GM23338 (cell line): ENCODE results near the gene CDON. TPM values are rescaled to one million over a fixed set of nuclear protein-coding genes. Genes with fewer than 3 reads are reported as not detected.
A peak's percentile ranks its signal among the peaks of the same experiment; 100 is the strongest.

Experiments
- ATAC-seq: fragments of 200-7000 bp; cut with Tn5 transposase; 3 replicates; pipeline ENCODE4 v1.9.1; 2020
- DNase-seq: peaks from one replicate; pipeline ENCODE4 v3.0.0-alpha.2; 2015; ENCODE audit warnings: low spot score
- H2AFZ ChIP-seq: fragments of 200-600 bp; sonication (generic); 2 replicates; pipeline ENCODE4 v1.8.0; 2016; ENCODE audit warnings: antibody characterized with exemption, mild to moderate bottlenecking, moderate library complexity
- H3F3A ChIP-seq: fragments of 200-600 bp; sonication (generic); replicated peaks from 2 replicates; pipeline ENCODE4 v1.8.0; 2017; ENCODE audit warnings: antibody characterized with exemption, mixed run types, low read depth
- H3K27ac ChIP-seq: fragments of 200-600 bp; sonication (generic); 2 replicates; pipeline ENCODE4 v1.6.1; 2016; ENCODE audit warnings: low read depth
- H3K27me3 ChIP-seq: fragments of 200-600 bp; sonication (generic); 2 replicates; pipeline ENCODE4 v1.8.0; 2016; ENCODE audit warnings: mild to moderate bottlenecking, mixed run types, moderate library complexity; ENCODE audit not compliant: insufficient read depth
- H3K36me3 ChIP-seq: fragments of 200-600 bp; sonication (generic); 2 replicates; pipeline ENCODE4 v1.8.0; 2016; ENCODE audit warnings: mild to moderate bottlenecking; ENCODE audit not compliant: insufficient read depth
- H3K4me1 ChIP-seq: fragments of 200-600 bp; sonication (generic); 2 replicates; pipeline ENCODE4 v1.8.0; 2016; ENCODE audit warnings: mild to moderate bottlenecking, moderate library complexity; ENCODE audit not compliant: insufficient read depth
- H3K4me2 ChIP-seq: fragments of 200-600 bp; sonication (generic); 2 replicates; pipeline ENCODE4 v1.7.1; 2017; ENCODE audit warnings: mixed run types
- H3K4me3 ChIP-seq: fragments of 200-600 bp; sonication (generic); 2 replicates; pipeline ENCODE4 v1.6.1; 2016; ENCODE audit warnings: mixed run types
- H3K79me2 ChIP-seq: fragments of 200-600 bp; sonication (generic); replicated peaks from 2 replicates; pipeline ENCODE4 v1.8.0; 2017; ENCODE audit warnings: mild to moderate bottlenecking; ENCODE audit not compliant: insufficient read depth
- H3K9me2 ChIP-seq: fragments of 200-600 bp; sonication (generic); 2 replicates; pipeline ENCODE4 v1.8.0; 2017; ENCODE audit not compliant: insufficient read depth
- H4K20me1 ChIP-seq: fragments of 200-600 bp; sonication (generic); replicated peaks from 2 replicates; pipeline ENCODE4 v1.8.0; 2017; ENCODE audit warnings: mild to moderate bottlenecking; ENCODE audit not compliant: insufficient read depth
- H3K27ac Mint-ChIP-seq: 2 replicates; pipeline ENCODE4 v1.8.0; 2020; ENCODE audit warnings: inconsistent platforms, mild to moderate bottlenecking, moderate library complexity, mixed read lengths
- H3K27me3 Mint-ChIP-seq: 3 replicates; pipeline ENCODE4 v1.8.0; 2022; ENCODE audit warnings: low read depth, mild to moderate bottlenecking, moderate library complexity, mixed read lengths, inconsistent platforms; ENCODE audit not compliant: insufficient read depth, poor library complexity
- H3K36me3 Mint-ChIP-seq: 3 replicates; pipeline ENCODE4 v1.8.0; 2021; ENCODE audit warnings: low read depth, mild to moderate bottlenecking, inconsistent platforms, moderate library complexity, mixed read lengths
- H3K4me1 Mint-ChIP-seq: 3 replicates; pipeline ENCODE4 v1.8.0; 2020; ENCODE audit warnings: mild to moderate bottlenecking, inconsistent platforms, mixed read lengths
- H3K4me3 Mint-ChIP-seq: 3 replicates; pipeline ENCODE4 v1.8.0; 2021; ENCODE audit warnings: moderate library complexity, mild to moderate bottlenecking, inconsistent platforms, mixed read lengths
- H3K9me3 Mint-ChIP-seq: 3 replicates; pipeline ENCODE4 v1.8.0; 2020; ENCODE audit warnings: moderate library complexity, mild to moderate bottlenecking, inconsistent platforms, mixed read lengths
- CREB1 ChIP-seq: fragments of 250-450 bp; sonication (Bioruptor Pico); IDR thresholded peaks from 2 replicates; pipeline ENCODE4 v1.5.0; 2020; ENCODE audit warnings: low read depth, mild to moderate bottlenecking, moderate library complexity
- CTCF ChIP-seq, 2 experiments: fragments of 200-600 bp in 1 of 2; sonication (generic) in 1 of 2; conservative IDR thresholded peaks; 2 replicates each; pipeline versions ENCODE4 v1.5.1 to v1.6.1; 2016 to 2017; ENCODE audit warnings: antibody characterized with exemption in 2 of 2, low read depth in 2 of 2, mild to moderate bottlenecking in 2 of 2, moderate library complexity in 1 of 2
- ETS1 ChIP-seq: IDR thresholded peaks from 2 replicates; pipeline ENCODE4 v1.6.1; 2016; ENCODE audit warnings: antibody characterized with exemption
- EZH2 ChIP-seq: fragments of 200-600 bp; sonication (generic); IDR thresholded peaks from one replicate; pipeline ENCODE4 v1.8.0; 2017; ENCODE audit warnings: antibody characterized with exemption, mild to moderate bottlenecking, low read depth; ENCODE audit not compliant: unreplicated experiment
- EZH2phosphoT487 ChIP-seq: fragments of 200-600 bp; sonication (generic); IDR thresholded peaks from one replicate; pipeline ENCODE4 v1.8.1; 2018; ENCODE audit warnings: antibody characterized with exemption; ENCODE audit not compliant: unreplicated experiment
- JUNB ChIP-seq: IDR thresholded peaks from one replicate; pipeline ENCODE4 v1.6.1; 2016; ENCODE audit warnings: antibody characterized with exemption; ENCODE audit not compliant: unreplicated experiment
- NANOG ChIP-seq: IDR thresholded peaks from 2 replicates; pipeline ENCODE4 v1.6.1; 2016; ENCODE audit warnings: antibody characterized with exemption, borderline replicate concordance
- POLR2AphosphoS5 ChIP-seq: IDR thresholded peaks from 2 replicates; pipeline ENCODE4 v1.6.1; 2016; ENCODE audit warnings: antibody characterized with exemption, low read depth
- STAT1 ChIP-seq: IDR thresholded peaks from one replicate; pipeline ENCODE4 v1.6.1; 2016; ENCODE audit warnings: antibody characterized with exemption; ENCODE audit not compliant: unreplicated experiment
- ZNF114 ChIP-seq: fragments of 250-450 bp; sonication (Bioruptor Pico); IDR thresholded peaks from 2 replicates; pipeline ENCODE4 v1.5.0; 2020; ENCODE audit warnings: mild to moderate bottlenecking, moderate library complexity
- ZNF331 ChIP-seq: fragments of 250-450 bp; sonication (Bioruptor Pico); IDR thresholded peaks from 2 replicates; pipeline ENCODE4 v1.5.0; 2020; ENCODE audit warnings: low read depth, mild to moderate bottlenecking, moderate library complexity
- ZNF462 ChIP-seq: fragments of 250-450 bp; sonication (Bioruptor Pico); IDR thresholded peaks from 2 replicates; pipeline ENCODE4 v1.5.0; 2020; ENCODE audit warnings: mild to moderate bottlenecking, moderate library complexity
- polyA plus RNA-seq: library from polyadenylated mRNA; unstranded; fragments of >200 nt; fragmentation: Nextera tagmentation; extraction: Ambion mirVana; gene quantifications from 2 replicates; pipeline ENCODE4 v1.2.1, GENCODE V29; 2016
- total RNA-seq: library from RNA; depleted of rRNA; stranded (reverse); fragments of >200 nt; shearing (Covaris generic); gene quantifications from 2 replicates; pipeline ENCODE4 v1.2.3, GENCODE V29; 2014
- TF ChIP-seq, protein P1 (sequence below): IDR thresholded peaks from one replicate; pipeline ENCODE4 v1.6.1; 2018; ENCODE audit warnings: antibody characterized with exemption; ENCODE audit not compliant: unreplicated experiment

Gene CDON
- total and polyA plus RNA-seq, 2 experiments from 2014 or later: 4.1 to 35.5 TPM

DNA sequence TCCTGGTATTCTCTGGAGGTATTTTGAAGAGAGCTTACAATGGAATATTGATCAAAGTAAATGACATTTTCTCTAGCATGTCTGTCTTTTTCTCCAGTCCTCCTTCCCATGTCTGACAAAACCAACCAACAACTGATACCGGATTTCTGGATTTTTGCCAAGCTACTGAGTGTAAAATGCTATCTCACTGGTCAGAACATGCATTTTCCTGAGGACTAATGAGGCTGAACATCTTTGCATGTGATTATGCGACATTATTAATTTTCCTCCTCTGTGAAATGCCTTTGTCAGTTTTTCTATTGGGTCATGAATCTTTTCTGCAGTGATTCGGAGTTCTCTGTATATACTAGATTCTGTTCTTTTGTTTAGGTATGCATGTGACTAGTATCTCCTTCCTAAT is 51.4 kb downstream of the CDON start:
- Mint-ChIP-seq H3K27me3 (no peaks in the 10 kb centered on the region), H3K27ac (peak overlapping the region; percentile 14; the same call in 1 of the 2 replicates), H3K4me1 (no peaks in the 10 kb centered on the region; the same call in 2 of the 3 replicates), H3K9me3 (no peaks in the 10 kb centered on the region), H3K4me3 (no peak overlapping the region), H3K36me3 (0 out of 3 replicates have a peak, but pooled peaks cover 2% of the 10 kb centered on the region)
- H2AFZ ChIP-seq: no peak overlapping the region
- DNase-seq: no peak
- H3F3A ChIP-seq: no peaks in the 10 kb centered on the region
- no peak overlapping the region for H3K27ac ChIP-seq
- H3K4me2 ChIP-seq: no peak overlapping the region
- ATAC-seq: no peak
- H4K20me1 ChIP-seq: no peaks in the 10 kb centered on the region
- no peaks in the 10 kb centered on the region for H3K79me2 ChIP-seq
- H3K36me3 ChIP-seq: no peaks in the 10 kb centered on the region; the same call in 1 of the 2 replicates
- H3K4me3 ChIP-seq: no peak overlapping the region
- no peaks in the 10 kb centered on the region for H3K4me1 ChIP-seq
- no peaks in the 10 kb centered on the region for H3K27me3 ChIP-seq
- H3K9me2 ChIP-seq: no peaks in the 10 kb centered on the region
- no peak for TF ChIP-seq NANOG
- no peak for TF ChIP-seq ETS1
- no peak for TF ChIP-seq CTCF (conservative IDR thresholded peaks at IDR 0.05; ENCODE audit: low read depth in 2 of 2)
- TF ChIP-seq JUNB: no peak
- TF ChIP-seq ZNF462 (CRISPR knock-in tag): no peak
- no peak for TF ChIP-seq EZH2
- no peak for TF ChIP-seq POLR2AphosphoS5
- TF ChIP-seq EZH2phosphoT487: no peak
- no peak for TF ChIP-seq ZNF114 (CRISPR knock-in tag)
- no peak for TF ChIP-seq CREB1
- no peak for TF ChIP-seq STAT1
- TF ChIP-seq ZNF331 (CRISPR knock-in tag): no peak
- TF ChIP-seq, protein P1, sequence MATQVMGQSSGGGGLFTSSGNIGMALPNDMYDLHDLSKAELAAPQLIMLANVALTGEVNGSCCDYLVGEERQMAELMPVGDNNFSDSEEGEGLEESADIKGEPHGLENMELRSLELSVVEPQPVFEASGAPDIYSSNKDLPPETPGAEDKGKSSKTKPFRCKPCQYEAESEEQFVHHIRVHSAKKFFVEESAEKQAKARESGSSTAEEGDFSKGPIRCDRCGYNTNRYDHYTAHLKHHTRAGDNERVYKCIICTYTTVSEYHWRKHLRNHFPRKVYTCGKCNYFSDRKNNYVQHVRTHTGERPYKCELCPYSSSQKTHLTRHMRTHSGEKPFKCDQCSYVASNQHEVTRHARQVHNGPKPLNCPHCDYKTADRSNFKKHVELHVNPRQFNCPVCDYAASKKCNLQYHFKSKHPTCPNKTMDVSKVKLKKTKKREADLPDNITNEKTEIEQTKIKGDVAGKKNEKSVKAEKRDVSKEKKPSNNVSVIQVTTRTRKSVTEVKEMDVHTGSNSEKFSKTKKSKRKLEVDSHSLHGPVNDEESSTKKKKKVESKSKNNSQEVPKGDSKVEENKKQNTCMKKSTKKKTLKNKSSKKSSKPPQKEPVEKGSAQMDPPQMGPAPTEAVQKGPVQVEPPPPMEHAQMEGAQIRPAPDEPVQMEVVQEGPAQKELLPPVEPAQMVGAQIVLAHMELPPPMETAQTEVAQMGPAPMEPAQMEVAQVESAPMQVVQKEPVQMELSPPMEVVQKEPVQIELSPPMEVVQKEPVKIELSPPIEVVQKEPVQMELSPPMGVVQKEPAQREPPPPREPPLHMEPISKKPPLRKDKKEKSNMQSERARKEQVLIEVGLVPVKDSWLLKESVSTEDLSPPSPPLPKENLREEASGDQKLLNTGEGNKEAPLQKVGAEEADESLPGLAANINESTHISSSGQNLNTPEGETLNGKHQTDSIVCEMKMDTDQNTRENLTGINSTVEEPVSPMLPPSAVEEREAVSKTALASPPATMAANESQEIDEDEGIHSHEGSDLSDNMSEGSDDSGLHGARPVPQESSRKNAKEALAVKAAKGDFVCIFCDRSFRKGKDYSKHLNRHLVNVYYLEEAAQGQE: no peak
